Panc1 (cell line): Measurements from ENCODE around the gene IGF2R.

ENCODE experiments used
- POLR2AphosphoS5 ChIP-seq: IDR thresholded peaks from 2 replicates; pipeline ENCODE4 v1.6.1; 2012; ENCODE audit warnings: mild to moderate bottlenecking, low read depth, low read length, moderate library complexity
- TF ChIP-seq, protein P1 (sequence below): fragments of 450-650 bp; IDR thresholded peaks from 2 replicates; pipeline ENCODE4 v1.5.1; 2017; ENCODE audit warnings: mild to moderate bottlenecking

DNA sequence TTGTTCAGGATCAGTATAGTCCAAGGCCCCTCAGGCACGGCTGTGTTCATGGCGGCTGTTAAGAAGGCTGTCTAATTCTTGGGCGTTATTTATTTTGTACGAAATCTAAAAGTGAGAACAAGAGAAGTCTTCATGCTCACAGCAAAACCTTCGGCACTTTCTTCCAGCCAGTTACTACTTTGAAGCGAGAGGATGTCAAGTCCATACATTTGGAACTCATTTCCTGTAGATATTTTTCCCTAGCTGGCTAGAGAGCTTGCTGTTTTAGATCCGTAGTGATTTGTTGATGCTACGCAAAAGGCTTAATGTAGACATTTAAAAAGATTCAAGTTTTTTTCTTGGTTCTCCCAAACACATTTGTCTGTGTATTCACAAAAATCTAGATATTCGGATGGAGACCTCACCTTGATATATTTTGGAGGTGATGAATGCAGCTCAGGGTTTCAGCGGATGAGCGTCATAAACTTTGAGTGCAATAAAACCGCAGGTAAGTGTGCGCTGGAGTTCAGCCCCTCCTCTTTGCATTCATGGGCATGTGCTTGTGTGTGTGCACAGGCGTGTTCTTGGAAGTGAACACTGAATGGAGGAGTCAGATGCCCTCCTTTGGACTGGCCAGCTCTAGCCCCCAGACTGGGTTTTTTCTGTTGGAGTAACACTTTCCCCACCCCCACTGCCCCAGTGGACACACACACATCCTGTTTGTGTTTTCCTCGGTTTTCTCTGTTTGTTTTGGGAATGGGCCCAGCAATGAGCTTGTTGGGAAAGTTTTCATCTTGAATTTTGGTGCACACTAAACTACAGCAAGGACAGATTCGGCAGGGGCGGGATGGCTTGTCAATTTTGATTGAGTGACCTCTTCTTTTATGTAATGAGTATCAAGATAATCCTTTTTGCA, 65.4 kb downstream of the IGF2R start:
- TF ChIP-seq, protein P1, sequence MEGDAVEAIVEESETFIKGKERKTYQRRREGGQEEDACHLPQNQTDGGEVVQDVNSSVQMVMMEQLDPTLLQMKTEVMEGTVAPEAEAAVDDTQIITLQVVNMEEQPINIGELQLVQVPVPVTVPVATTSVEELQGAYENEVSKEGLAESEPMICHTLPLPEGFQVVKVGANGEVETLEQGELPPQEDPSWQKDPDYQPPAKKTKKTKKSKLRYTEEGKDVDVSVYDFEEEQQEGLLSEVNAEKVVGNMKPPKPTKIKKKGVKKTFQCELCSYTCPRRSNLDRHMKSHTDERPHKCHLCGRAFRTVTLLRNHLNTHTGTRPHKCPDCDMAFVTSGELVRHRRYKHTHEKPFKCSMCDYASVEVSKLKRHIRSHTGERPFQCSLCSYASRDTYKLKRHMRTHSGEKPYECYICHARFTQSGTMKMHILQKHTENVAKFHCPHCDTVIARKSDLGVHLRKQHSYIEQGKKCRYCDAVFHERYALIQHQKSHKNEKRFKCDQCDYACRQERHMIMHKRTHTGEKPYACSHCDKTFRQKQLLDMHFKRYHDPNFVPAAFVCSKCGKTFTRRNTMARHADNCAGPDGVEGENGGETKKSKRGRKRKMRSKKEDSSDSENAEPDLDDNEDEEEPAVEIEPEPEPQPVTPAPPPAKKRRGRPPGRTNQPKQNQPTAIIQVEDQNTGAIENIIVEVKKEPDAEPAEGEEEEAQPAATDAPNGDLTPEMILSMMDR: no peak
- TF ChIP-seq POLR2AphosphoS5: no peak
